Vagina (tissue), 2 donors: ENCODE measurements around the gene MYLK4. TPM values are rescaled to one million over a fixed set of nuclear protein-coding genes. Genes with fewer than 3 reads are reported as not detected.
A peak's percentile ranks its signal among the peaks of the same experiment; 100 is the strongest.

Experiments
- DNase-seq, 2 donors: peaks; one replicate each; pipeline ENCODE4 v3.0.0-alpha.2; 2017; ENCODE audit errors: extremely low spot score in 2 of 2
- H3K27ac ChIP-seq: fragments of 200-600 bp; sonication (generic); one replicate; pipeline ENCODE4 v1.5.1; 2019
- H3K27me3 ChIP-seq: fragments of 200-600 bp; sonication (generic); one replicate; pipeline ENCODE4 v1.5.1; 2019
- H3K36me3 ChIP-seq, 2 donors: fragments of 200-600 bp; sonication (generic); one replicate each; pipeline ENCODE4 v1.5.1; 2017 to 2019
- H3K4me1 ChIP-seq: fragments of 200-600 bp; sonication (generic); one replicate; pipeline ENCODE4 v1.5.1; 2019
- H3K4me3 ChIP-seq, 2 donors: fragments of 200-600 bp; sonication (generic); 1 replicate in 1 of 2; 2 replicates in 1 of 2; pipeline ENCODE4 v1.5.1; 2016 to 2019
- H3K9me3 ChIP-seq: fragments of 200-600 bp; sonication (generic); one replicate; pipeline ENCODE4 v1.5.1; 2019
- CTCF ChIP-seq, 3 experiments: fragments of 450-650 bp in 2 of 3; fragments of 200-600 bp in 1 of 3; sonication (generic) in 1 of 3; IDR thresholded peaks; one replicate each; pipeline ENCODE4 v1.5.1; 2017 to 2019; ENCODE audit warnings: antibody characterized with exemption in 3 of 3, mild to moderate bottlenecking in 2 of 3, moderate library complexity in 2 of 3
- POLR2A ChIP-seq, 2 donors: fragments of 450-650 bp; IDR thresholded peaks; one replicate each; pipeline ENCODE4 v1.6.1; 2017; ENCODE audit warnings: antibody characterized with exemption in 2 of 2, mild to moderate bottlenecking in 2 of 2, moderate library complexity in 2 of 2
- POLR2AphosphoS5 ChIP-seq, 2 donors: sonication (generic); formaldehyde crosslinking; IDR thresholded peaks; one replicate each; pipeline ENCODE4 v1.9.0; 2017; ENCODE audit warnings: antibody characterized with exemption in 2 of 2, mild to moderate bottlenecking in 2 of 2, low read depth in 1 of 2; ENCODE audit not compliant: insufficient read depth in 1 of 2
- intact Hi-C: fragments of 100-400 bp; cut with DNase I; formaldehyde crosslinking; loops from one replicate; pipeline ENCODE4 v1.15.1; 2023
- total RNA-seq: library from RNA; depleted of rRNA; stranded (reverse); fragments of >200 nt; gene quantifications from one replicate; pipeline ENCODE4 v1.2.3, GENCODE V29; 2016

The MYLK4 gene
- total RNA-seq, 1 donor from 2014 or later, result 0.74 TPM

GRCh38 chr6:2652611-2653010 is 98.1 kb downstream of the MYLK4 start:
- Histone ChIP-seq H3K9me3 (no peaks in the 10 kb centered on the region), H3K4me3 (no peak overlapping the region), H3K36me3 (no peaks in the 10 kb centered on the region), H3K27ac (no peak overlapping the region), H3K27me3 (no peaks in the 10 kb centered on the region), H3K4me1 (no peaks in the 10 kb centered on the region)
- intact Hi-C loops, result no loop called here
- TF ChIP-seq POLR2A (IDR thresholded peaks at IDR 0.05), result no peak
- no peak for TF ChIP-seq CTCF (IDR thresholded peaks at IDR 0.05)
- TF ChIP-seq POLR2AphosphoS5 (IDR thresholded peaks at IDR 0.05; ENCODE audit: insufficient read depth in 1 of 2, low read depth in 1 of 2), result no peak
- DNase-seq, result no peak

DNA sequence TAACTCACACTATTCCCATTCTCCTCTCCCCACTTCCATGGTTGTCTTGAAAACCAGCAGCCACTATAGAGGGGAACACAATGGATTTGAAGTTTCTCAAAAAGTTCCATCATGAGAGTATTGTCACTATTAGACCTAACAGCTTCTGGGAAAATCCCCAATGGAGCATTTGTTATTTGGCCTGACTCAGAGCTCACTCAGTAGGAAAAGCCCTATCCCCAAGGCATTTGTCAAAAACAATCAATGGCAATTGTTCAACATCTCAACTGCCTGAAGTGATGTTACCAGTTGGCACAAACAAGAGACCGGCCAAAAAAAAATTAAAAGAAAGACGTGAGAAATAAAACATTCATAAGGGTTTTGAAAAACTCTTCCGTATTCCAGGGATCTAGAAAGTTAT is 98.8 kb downstream of the MYLK4 start:
- DNase-seq, result no peak
- no peaks in the 10 kb centered on the region for H3K4me1 ChIP-seq
- no peak overlapping the region for H3K4me3 ChIP-seq
- H3K9me3 ChIP-seq, result no peaks in the 10 kb centered on the region
- H3K27me3 ChIP-seq, result no peaks in the 10 kb centered on the region
- intact Hi-C loops, result no loop called here
- H3K27ac ChIP-seq, result no peak overlapping the region
- TF ChIP-seq POLR2AphosphoS5 (IDR thresholded peaks at IDR 0.05; ENCODE audit: insufficient read depth in 1 of 2, low read depth in 1 of 2), result no peak
- TF ChIP-seq POLR2A (IDR thresholded peaks at IDR 0.05), result no peak
- TF ChIP-seq CTCF (IDR thresholded peaks at IDR 0.05), result no peak
- H3K36me3 ChIP-seq, result no peaks in the 10 kb centered on the region

- no peak for DNase-seq
- no peaks in the 10 kb centered on the region for H3K27me3 ChIP-seq
- no peak overlapping the region for H3K27ac ChIP-seq
- H3K36me3 ChIP-seq, result no peaks in the 10 kb centered on the region
- H3K4me1 ChIP-seq, result no peaks in the 10 kb centered on the region
- H3K4me3 ChIP-seq, result no peak overlapping the region
- no peaks in the 10 kb centered on the region for H3K9me3 ChIP-seq
- TF ChIP-seq POLR2AphosphoS5 (IDR thresholded peaks at IDR 0.05; ENCODE audit: insufficient read depth in 1 of 2, low read depth in 1 of 2), result no peak
- TF ChIP-seq CTCF (IDR thresholded peaks at IDR 0.05), result no peak
- TF ChIP-seq POLR2A (IDR thresholded peaks at IDR 0.05), result no peak
- intact Hi-C loops, result no loop called here
Measured at GRCh38 chr6:2651536-2651935, 99.2 kb downstream of the MYLK4 start.

DNA sequence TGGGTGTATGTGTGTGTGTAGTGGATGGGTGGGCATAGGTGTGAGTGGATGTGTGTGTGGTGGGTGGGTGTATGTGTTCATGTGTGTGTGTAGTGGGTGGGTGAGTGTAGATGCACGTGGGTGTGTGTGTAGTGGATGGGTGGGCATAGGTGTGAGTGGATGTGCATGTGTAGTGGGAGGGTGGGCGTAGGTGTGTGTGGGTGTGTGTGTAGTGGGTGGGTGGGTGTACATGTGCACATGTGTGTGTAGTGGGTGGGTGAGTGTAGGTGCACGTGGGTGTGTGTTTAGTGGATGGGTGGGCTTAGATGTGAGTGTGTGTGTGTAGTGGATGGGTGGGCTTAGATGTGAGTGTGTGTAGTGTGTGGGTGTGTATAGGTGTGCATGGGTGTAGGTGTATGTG is 104.4 kb downstream of the MYLK4 start:
- Histone ChIP-seq H3K9me3 (no peaks in the 10 kb centered on the region), H3K4me1 (no peaks in the 10 kb centered on the region), H3K36me3 (no peaks in the 10 kb centered on the region), H3K27ac (no peak overlapping the region), H3K27me3 (no peaks in the 10 kb centered on the region), H3K4me3 (no peak overlapping the region)
- intact Hi-C loops, result no loop called here
- TF ChIP-seq POLR2AphosphoS5 (IDR thresholded peaks at IDR 0.05; ENCODE audit: insufficient read depth in 1 of 2, low read depth in 1 of 2) (no peak), CTCF (IDR thresholded peaks at IDR 0.05) (no peak), POLR2A (IDR thresholded peaks at IDR 0.05) (no peak)
- peak in 1 of 2 donors; percentile 47 for DNase-seq

GRCh38 chr6:2643935-2644539 is 106.7 kb downstream of the MYLK4 start:
- intact Hi-C loops, result no loop called here

More at GRCh38 chr6:2643935-2644539, 106.7 kb downstream of the MYLK4 start:
- Histone ChIP-seq H3K27me3 (no peaks in the 10 kb centered on the region), H3K27ac (no peak overlapping the region), H3K4me3 (no peak overlapping the region), H3K36me3 (no peaks in the 10 kb centered on the region), H3K4me1 (no peaks in the 10 kb centered on the region), H3K9me3 (no peaks in the 10 kb centered on the region)
- DNase-seq, result peak in 1 of 2 donors; percentile 64
- TF ChIP-seq POLR2AphosphoS5 (IDR thresholded peaks at IDR 0.05; ENCODE audit: insufficient read depth in 1 of 2, low read depth in 1 of 2) (no peak), POLR2A (IDR thresholded peaks at IDR 0.05) (no peak), CTCF (IDR thresholded peaks at IDR 0.05) (no peak)
